T-helper 17 cell (primary cell): ENCODE results near the gene UGT1A9. TPM values are rescaled to one million over a fixed set of nuclear protein-coding genes. Genes with fewer than 3 reads are reported as not detected.

Source experiments
- ATAC-seq: fragments of 150-1000 bp; cut with Tn5 transposase; 2 replicates; pipeline ENCODE4 v1.10.0; 2021; ENCODE audit warnings: mild to moderate bottlenecking, moderate library complexity
- DNase-seq, 3 donors: peaks; one replicate each; pipeline versions ENCODE4 v3.0.0 to v3.0.0-alpha.2; 2020 to 2021
- H3K9me3 ChIP-seq: one replicate; pipeline ENCODE4 v1.7.0; 2013; ENCODE audit warnings: low read length, mild to moderate bottlenecking; ENCODE audit not compliant: control insufficient read depth, poor library complexity, severe bottlenecking
- H3K27ac Mint-ChIP-seq: one replicate; pipeline ENCODE4 v1.8.0; 2022; ENCODE audit warnings: mild to moderate bottlenecking, moderate library complexity, mixed read lengths
- H3K27me3 Mint-ChIP-seq: one replicate; pipeline ENCODE4 v1.8.0; 2022; ENCODE audit warnings: mixed read lengths
- H3K36me3 Mint-ChIP-seq: one replicate; pipeline ENCODE4 v1.8.0; 2022; ENCODE audit warnings: low read depth, mixed read lengths
- H3K4me1 Mint-ChIP-seq: one replicate; pipeline ENCODE4 v1.8.0; 2022; ENCODE audit warnings: mild to moderate bottlenecking, mixed read lengths
- H3K4me3 Mint-ChIP-seq: one replicate; pipeline ENCODE4 v1.8.0; 2022; ENCODE audit warnings: mild to moderate bottlenecking, moderate library complexity, mixed read lengths
- total RNA-seq, 4 donors: library from RNA in 2 of 4; stranded (reverse) in 2 of 4; gene quantifications; one replicate each; pipeline ENCODE4 v1.2.3 and lab custom pipeline; 2022 to 2026

The UGT1A9 gene
- total RNA-seq, 2 donors from 2014 or later = not detected

DNA sequence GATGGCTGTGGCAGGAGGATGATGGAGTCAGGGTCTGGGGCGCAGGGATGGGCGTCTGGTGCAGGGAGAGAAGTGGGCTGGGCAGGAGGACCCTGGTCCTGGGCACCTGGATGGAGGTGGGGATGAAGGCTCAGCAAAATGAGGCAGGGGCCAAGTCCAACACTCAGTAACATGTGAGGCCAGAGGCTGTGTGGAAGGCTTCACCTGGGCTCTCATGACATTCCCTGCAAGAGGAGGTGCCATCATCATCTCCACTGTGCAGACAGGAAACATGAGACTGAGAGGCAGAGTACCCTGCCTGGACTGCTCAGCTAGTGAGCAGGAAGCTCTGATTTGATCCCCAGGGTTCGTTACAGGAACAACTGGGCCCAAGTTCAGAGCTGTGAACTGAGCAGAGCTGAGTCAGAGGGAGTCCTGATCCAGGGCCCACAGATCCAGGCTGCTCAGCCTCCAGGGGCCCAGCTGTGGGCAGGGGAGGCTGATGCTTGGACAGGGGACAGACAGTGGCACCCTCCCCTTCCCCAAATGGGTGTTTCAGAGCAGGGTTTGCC lies 145.7 kb downstream of the UGT1A9 start:
- no peak for ATAC-seq
- no peaks in the 10 kb centered on the region for H3K9me3 ChIP-seq
- Mint-ChIP-seq H3K4me1 (peaks cover 10% of the 10 kb centered on the region), H3K27me3 (peaks cover 33% of the 10 kb centered on the region), H3K4me3 (no peak overlapping the region), H3K27ac (no peak overlapping the region), H3K36me3 (no peaks in the 10 kb centered on the region)
- no peak for DNase-seq

DNA sequence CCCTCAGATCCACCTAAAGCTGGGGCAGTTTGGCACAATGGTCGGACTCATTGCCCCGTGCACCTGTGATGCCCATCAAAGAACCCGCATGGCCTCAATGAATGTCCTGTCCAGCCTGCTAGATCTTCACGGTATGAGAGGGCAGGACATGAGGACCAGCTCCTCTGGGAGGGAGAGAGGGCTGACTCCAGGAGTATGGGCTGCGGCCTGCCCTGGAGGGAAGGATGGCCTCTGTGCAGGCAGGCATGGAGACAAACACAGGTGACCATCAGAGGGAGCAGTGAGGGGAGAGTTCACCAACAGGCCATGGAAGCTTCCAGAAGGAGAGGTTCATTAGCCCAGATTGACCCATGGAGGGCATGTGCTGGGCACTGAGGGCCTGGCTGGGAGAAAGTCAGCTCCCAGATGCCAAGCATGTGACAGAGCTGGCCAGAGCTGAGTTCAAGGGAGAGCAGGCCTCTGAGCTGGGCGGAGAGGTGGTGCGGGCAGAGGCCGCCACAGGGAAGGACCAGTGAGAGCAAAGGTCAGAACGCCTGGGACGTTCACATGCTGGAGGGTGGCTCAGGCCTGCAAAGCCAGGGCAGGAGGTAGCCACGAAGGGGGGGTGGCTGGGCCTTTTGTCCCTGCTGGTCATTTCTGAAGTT lies 146.4 kb downstream of the UGT1A9 start:
- no peak overlapping the region for H3K4me3 Mint-ChIP-seq
- peaks cover 38% of the 10 kb centered on the region for H3K27me3 Mint-ChIP-seq
- no peaks in the 10 kb centered on the region for H3K36me3 Mint-ChIP-seq
- H3K9me3 ChIP-seq = no peaks in the 10 kb centered on the region
- DNase-seq (no peak), ATAC-seq (no peak)
- no peak overlapping the region for H3K27ac Mint-ChIP-seq
- peaks cover 10% of the 10 kb centered on the region for H3K4me1 Mint-ChIP-seq

DNA sequence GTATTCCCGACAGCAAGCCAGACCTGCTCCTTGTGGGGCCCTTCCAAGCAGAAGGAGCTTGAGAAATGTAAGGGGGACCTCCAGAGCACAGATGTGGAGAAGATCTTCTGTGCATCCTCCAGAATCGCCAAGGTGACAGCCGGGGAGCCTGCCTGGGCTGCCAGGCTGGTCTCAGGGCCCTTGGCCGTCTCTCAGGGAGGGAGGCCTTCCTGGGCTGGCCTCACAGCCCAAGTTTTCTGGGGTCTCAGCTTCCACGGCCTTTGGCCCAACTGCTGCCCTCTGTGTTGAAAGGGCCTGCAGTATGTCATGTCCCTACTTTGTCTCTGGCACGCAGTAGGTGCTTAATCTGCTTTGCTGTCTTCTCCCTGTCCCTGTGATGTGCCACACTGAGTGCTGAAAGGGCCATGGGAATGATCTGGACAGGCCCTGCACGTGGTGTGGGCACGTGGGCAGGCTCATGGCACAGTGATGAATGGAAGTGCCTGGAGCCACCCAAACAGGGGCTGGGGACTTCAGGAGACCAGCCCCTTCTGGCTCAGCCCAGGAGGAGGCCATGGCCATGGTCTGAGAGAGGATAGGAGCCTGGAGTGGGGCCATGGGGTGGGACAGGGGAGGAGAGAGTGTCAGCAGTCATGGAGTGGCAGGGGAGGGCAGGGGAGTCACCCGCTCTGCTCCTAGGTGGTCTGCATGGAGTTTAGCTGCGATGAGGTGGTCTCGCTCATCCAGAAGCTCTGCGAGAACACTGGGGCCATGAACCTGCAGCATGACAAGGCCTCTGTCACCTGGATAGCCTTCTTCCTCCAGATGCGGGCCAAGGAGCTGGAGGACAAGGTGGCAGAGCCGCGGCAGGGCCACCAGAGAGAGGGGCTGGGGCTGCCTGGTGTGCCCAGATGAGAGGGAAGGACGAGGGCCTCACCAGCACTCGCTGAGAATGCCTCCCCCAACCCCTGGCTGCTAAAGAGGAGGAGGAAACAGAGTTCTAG lies 147.2 kb downstream of the UGT1A9 start:
- DNase-seq (no peak), ATAC-seq (no peak)
- Mint-ChIP-seq H3K36me3 (no peaks in the 10 kb centered on the region), H3K27ac (no peak overlapping the region), H3K4me3 (no peak overlapping the region), H3K4me1 (peaks cover 10% of the 10 kb centered on the region), H3K27me3 (peaks cover 34% of the 10 kb centered on the region)
- H3K9me3 ChIP-seq = no peaks in the 10 kb centered on the region

DNA sequence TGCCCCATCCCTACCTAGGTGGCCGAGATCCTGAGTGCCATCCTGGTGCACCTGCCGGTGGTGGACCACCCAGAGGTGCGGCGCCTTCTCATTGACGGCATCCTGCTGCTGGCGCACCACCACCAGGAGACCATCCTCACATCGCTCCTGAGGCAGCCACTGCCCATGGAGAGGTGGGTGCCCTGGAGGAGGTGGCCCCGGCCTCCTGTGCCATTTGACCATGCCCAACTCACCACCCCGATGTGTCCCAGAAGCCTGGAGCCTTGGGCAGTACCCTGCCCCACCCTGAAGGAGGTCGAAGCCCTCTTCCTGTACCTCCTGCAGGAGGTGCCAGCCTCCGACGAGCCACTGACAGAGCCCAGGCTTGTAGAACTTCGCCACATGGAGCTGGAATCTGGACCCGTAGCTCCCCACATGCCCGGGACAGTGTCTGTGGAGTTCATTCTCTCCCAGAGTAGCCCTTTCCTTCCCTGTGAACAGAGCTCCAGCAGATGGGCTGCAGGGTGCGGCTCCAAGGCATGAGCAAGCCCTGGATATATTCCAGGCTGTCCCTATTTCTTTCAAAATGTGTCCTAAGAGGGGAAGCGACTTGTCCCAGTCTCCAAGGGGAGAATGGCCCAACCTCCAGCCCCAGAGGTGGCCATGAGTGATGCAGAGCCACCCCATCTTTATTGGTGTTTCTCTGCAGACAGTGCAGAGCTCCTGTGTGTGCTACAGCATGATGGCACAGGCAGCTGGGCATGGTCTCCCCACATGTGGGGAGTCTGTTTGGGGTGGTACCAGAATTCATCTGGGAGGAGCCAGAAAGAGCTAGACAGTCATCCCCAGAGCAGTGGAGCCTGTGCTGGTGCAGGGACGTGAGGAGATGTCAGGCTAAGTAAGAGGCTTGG lies 148.4 kb downstream of the UGT1A9 start:
- Mint-ChIP-seq H3K27ac (no peak overlapping the region), H3K27me3 (peaks cover 27% of the 10 kb centered on the region), H3K4me3 (no peak overlapping the region), H3K36me3 (peaks cover 2% of the 10 kb centered on the region), H3K4me1 (peaks cover 10% of the 10 kb centered on the region)
- ATAC-seq = no peak
- no peaks in the 10 kb centered on the region for H3K9me3 ChIP-seq
- DNase-seq = no peak

DNA sequence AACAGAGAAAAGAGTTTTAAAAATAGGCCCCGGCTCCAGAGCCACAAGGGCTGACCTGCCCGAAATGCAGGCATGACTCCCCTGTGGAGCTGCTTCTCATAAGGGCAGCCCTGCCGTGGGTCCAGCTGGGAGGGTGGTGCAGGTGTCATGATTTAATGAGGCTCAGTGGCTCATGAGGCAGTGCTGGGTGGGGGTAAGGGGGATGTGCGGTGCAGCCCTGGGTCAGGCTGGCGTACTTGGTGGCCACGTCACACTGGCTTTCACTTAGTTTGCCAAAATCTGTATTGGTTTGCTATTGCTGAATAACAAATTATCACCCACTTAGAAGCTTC lies 149.0 kb downstream of the UGT1A9 start:
- DNase-seq (no peak), ATAC-seq (no peak)
- H3K9me3 ChIP-seq = no peaks in the 10 kb centered on the region
- Mint-ChIP-seq H3K4me3 (no peak overlapping the region), H3K27me3 (peaks cover 27% of the 10 kb centered on the region), H3K4me1 (peaks cover 10% of the 10 kb centered on the region), H3K27ac (no peak overlapping the region), H3K36me3 (peaks cover 3% of the 10 kb centered on the region)

DNA sequence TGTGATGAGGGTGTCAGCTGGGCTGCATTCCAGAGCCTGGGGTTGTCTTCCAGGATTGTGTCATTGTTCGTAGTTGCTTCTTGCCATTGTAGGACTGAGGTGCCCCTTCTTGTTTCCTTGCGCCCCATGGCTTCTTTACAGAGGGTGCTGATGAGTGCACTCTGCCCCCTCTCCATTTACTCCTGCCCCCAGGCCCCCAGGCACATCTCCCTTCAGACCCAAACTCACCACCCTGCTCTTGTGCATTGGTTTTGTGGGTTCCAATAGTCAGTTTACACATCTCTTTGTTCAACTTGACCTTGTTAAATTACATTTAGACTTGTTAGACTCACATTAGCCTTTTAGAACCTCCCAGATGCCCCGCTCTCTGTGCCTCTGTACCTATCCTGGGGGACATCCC lies 149.5 kb downstream of the UGT1A9 start:
- H3K4me1 Mint-ChIP-seq = peaks cover 10% of the 10 kb centered on the region
- peaks cover 27% of the 10 kb centered on the region for H3K27me3 Mint-ChIP-seq
- H3K4me3 Mint-ChIP-seq = no peak overlapping the region
- ATAC-seq (no peak), DNase-seq (no peak)
- H3K36me3 Mint-ChIP-seq = peaks cover 5% of the 10 kb centered on the region
- no peaks in the 10 kb centered on the region for H3K9me3 ChIP-seq
- H3K27ac Mint-ChIP-seq = no peak overlapping the region

DNA sequence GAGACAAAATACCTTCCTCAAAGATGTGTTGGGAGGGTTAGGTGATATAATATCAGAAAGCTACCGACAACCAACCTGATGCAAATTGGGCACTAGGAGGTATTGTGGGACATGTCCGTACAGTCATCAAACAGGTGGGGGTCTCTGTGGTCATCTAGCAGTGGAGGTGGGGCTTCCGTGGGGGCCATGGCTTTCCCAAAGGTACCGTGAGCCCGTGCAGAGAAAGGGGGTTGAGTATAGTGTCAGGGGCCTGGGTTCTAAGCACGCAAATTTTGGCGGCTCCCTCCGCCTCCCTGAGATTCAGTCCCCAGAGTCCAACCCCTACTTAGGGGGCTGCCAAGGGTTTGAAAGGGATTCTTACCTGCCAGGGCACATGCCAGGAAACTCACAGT lies 150.0 kb downstream of the UGT1A9 start:
- peaks cover 6% of the 10 kb centered on the region for H3K36me3 Mint-ChIP-seq
- peaks cover 10% of the 10 kb centered on the region for H3K4me1 Mint-ChIP-seq
- no peak overlapping the region for H3K4me3 Mint-ChIP-seq
- no peak for DNase-seq
- no peak overlapping the region for H3K27ac Mint-ChIP-seq
- peaks cover 27% of the 10 kb centered on the region for H3K27me3 Mint-ChIP-seq
- ATAC-seq = no peak
- no peaks in the 10 kb centered on the region for H3K9me3 ChIP-seq

DNA sequence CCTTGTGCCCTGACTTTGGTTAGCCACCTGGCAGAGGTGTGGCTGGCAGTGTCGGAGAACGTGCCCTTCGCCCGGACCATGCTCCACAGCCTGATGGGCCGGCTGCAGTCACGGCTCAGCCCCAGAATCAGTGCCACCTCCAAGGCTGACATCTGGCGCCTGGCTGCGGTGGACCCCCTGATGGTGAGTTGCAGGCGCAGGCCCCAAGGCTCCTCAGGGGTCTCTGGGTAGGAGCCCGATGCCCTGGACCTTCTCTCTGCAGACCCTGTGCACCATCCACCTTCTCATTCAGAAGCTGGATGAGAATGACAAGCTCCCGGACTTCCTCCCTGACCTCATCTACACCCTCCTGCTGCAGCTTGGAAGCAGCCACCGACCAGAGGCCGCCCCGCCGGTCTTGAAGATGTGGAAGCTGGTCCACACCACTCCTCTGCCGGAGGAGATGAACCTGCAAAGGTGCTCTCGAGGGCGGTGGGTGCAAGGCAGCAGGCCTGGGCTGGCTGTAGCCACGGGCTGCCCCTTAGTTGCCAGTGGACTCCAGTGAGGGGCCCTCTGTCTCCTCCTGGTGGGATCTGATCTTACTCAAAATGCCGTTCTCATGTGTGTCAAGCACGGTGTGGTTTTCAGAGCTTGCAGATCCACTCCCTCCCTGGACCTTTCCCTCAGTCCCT lies 150.5 kb downstream of the UGT1A9 start:
- peaks cover 6% of the 10 kb centered on the region for H3K36me3 Mint-ChIP-seq
- DNase-seq (no peak), ATAC-seq (no peak)
- no peaks in the 10 kb centered on the region for H3K9me3 ChIP-seq
- no peak overlapping the region for H3K4me3 Mint-ChIP-seq
- H3K4me1 Mint-ChIP-seq = peaks cover 7% of the 10 kb centered on the region
- H3K27me3 Mint-ChIP-seq = peaks cover 23% of the 10 kb centered on the region
- H3K27ac Mint-ChIP-seq = no peak overlapping the region

Other genes starting within 250 kb of the UGT1A9 start
- 10 to 100 TPM; 10.7 to 14.0 TPM for gene USP40, start 105.1 kb upstream of the UGT1A9 start, total RNA-seq
- not detected for gene UGT1A8, start 54.3 kb upstream of the UGT1A9 start, total RNA-seq
- not detected for gene UGT1A10, start 35.5 kb upstream of the UGT1A9 start, total RNA-seq
- not detected for gene UGT1A7, start 10.0 kb downstream of the UGT1A9 start, total RNA-seq
- gene UGT1A6, start 21.0 kb downstream of the UGT1A9 start, total RNA-seq = not detected
- gene UGT1A5, start 41.0 kb downstream of the UGT1A9 start, total RNA-seq = not detected
- gene UGT1A4, start 46.8 kb downstream of the UGT1A9 start, total RNA-seq = not detected
- gene UGT1A3, start 57.1 kb downstream of the UGT1A9 start, total RNA-seq = not detected
- gene UGT1A1, start 88.4 kb downstream of the UGT1A9 start, total RNA-seq = not detected
- gene MROH2A, start 106.4 kb downstream of the UGT1A9 start, total RNA-seq = not detected
- gene HJURP, start 182.6 kb downstream of the UGT1A9 start, total RNA-seq = 1 to 10 TPM in 1 of 2 donors, under 1 TPM in 1; 0.35 to 1.1 TPM
- not detected for gene TRPM8, start 245.5 kb downstream of the UGT1A9 start, total RNA-seq